ENCODE measurements around the gene PACSIN2.

GRCh38 chr22:42869888-42870480 lies 145.0 kb downstream of the PACSIN2 start:
- TF ChIP-seq SIN3A (IDR thresholded peaks at IDR 0.05; ENCODE audit: borderline replicate concordance, insufficient read depth, low read length): no peak
- TF ChIP-seq, protein P1, sequence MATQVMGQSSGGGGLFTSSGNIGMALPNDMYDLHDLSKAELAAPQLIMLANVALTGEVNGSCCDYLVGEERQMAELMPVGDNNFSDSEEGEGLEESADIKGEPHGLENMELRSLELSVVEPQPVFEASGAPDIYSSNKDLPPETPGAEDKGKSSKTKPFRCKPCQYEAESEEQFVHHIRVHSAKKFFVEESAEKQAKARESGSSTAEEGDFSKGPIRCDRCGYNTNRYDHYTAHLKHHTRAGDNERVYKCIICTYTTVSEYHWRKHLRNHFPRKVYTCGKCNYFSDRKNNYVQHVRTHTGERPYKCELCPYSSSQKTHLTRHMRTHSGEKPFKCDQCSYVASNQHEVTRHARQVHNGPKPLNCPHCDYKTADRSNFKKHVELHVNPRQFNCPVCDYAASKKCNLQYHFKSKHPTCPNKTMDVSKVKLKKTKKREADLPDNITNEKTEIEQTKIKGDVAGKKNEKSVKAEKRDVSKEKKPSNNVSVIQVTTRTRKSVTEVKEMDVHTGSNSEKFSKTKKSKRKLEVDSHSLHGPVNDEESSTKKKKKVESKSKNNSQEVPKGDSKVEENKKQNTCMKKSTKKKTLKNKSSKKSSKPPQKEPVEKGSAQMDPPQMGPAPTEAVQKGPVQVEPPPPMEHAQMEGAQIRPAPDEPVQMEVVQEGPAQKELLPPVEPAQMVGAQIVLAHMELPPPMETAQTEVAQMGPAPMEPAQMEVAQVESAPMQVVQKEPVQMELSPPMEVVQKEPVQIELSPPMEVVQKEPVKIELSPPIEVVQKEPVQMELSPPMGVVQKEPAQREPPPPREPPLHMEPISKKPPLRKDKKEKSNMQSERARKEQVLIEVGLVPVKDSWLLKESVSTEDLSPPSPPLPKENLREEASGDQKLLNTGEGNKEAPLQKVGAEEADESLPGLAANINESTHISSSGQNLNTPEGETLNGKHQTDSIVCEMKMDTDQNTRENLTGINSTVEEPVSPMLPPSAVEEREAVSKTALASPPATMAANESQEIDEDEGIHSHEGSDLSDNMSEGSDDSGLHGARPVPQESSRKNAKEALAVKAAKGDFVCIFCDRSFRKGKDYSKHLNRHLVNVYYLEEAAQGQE (IDR thresholded peaks at IDR 0.05; ENCODE audit: insufficient read depth in 1 of 2, low read depth in 2 of 2, low read length in 2 of 2): no peak

Data from PFSK-1 (cell line).